HepG2 (cell line): ENCODE results near the gene C1QL3. TPM values are rescaled to one million over a fixed set of nuclear protein-coding genes. Genes with fewer than 3 reads are reported as not detected.

Experiments used
- ATAC-seq: fragments of 200-7000 bp; cut with Tn5 transposase; 3 replicates; pipeline ENCODE4 v1.9.1; 2020; ENCODE audit warnings: mild to moderate bottlenecking, moderate library complexity
- BruUV-seq: library from RNA; stranded (reverse); fragments of 400-500 nt; replicated peaks from 2 replicates; lab custom pipeline; 2021; lab: Mats Ljungman, UMichigan
- CTCF ChIA-PET: fragments of 300-600 bp; formaldehyde crosslinking; extraction: SDS; loops from one replicate; lab custom pipeline; 2021; ENCODE audit warnings: low total read pairs, inconsistent platforms, low intra/inter-chr PET ratio; lab: Yijun Ruan, JAX
- POLR2A ChIA-PET: fragments of 350-600 bp; sonication (Branson Sonifier 250); formaldehyde crosslinking; loops from one replicate; lab custom pipeline; 2020; ENCODE audit warnings: antibody characterized with exemption, inconsistent platforms; lab: Yijun Ruan, JAX
- DNase-seq: peaks from one replicate; pipeline ENCODE4 v3.0.0-alpha.2; 2015; ENCODE audit warnings: low spot score
- FAIRE-seq: peaks from 3 replicates; lab custom pipeline; 2011; peaks lifted over from hg19 to GRCh38; lab: Jason Lieb, UNC
- H2AFZ ChIP-seq: one replicate; pipeline ENCODE4 v1.6.1; 2011; ENCODE audit warnings: low read length, inconsistent platforms
- H3K27ac ChIP-seq: fragments of 300-600 bp; 3 replicates; pipeline ENCODE4 v1.8.0; 2011; ENCODE audit warnings: mixed run types, mild to moderate bottlenecking, mixed read lengths, low read length, inconsistent platforms; ENCODE audit not compliant: insufficient read depth; ENCODE audit errors: extremely low read length
- H3K27me3 ChIP-seq, 2 experiments: fragments of 200-600 bp in 1 of 2; 2 replicates in 1 of 2; 3 replicates in 1 of 2; pipeline versions ENCODE4 v1.6.0 to v1.8.0; 2011; ENCODE audit warnings: low read length in 2 of 2, mild to moderate bottlenecking in 2 of 2, moderate library complexity in 2 of 2, inconsistent platforms in 1 of 2; ENCODE audit not compliant: insufficient read depth in 2 of 2, control insufficient read depth in 1 of 2
- H3K36me3 ChIP-seq, 2 experiments: fragments of 200-600 bp in 1 of 2; replicated peaks in 1 of 2; 2 replicates in 1 of 2; 3 replicates in 1 of 2; pipeline versions ENCODE4 v1.5.1 to v1.8.0; 2011; ENCODE audit warnings: low read length in 2 of 2, inconsistent platforms in 1 of 2; ENCODE audit not compliant: insufficient read depth in 2 of 2, control insufficient read depth in 1 of 2
- H3K4me1 ChIP-seq: 2 replicates; pipeline ENCODE4 v1.5.1; 2012; ENCODE audit warnings: low read length, inconsistent platforms; ENCODE audit not compliant: insufficient read depth
- H3K4me2 ChIP-seq: 2 replicates; pipeline ENCODE4 v1.6.0; 2011; ENCODE audit warnings: low read depth, low read length, inconsistent platforms
- H3K4me3 ChIP-seq, 3 experiments: fragments of 200-600 bp in 1 of 3; sonication (generic), shearing (Covaris generic) in 1 of 3; replicated peaks in 1 of 3; 2 replicates each; pipeline ENCODE4 v1.5.1; 2011 to 2016; ENCODE audit warnings: low read length in 3 of 3, inconsistent platforms in 2 of 3, low read depth in 2 of 3, mild to moderate bottlenecking in 2 of 3, control low read depth in 1 of 3, mixed read lengths in 1 of 3; ENCODE audit not compliant: insufficient read depth in 1 of 3
- H3K79me2 ChIP-seq: one replicate; pipeline ENCODE4 v1.6.1; 2011; ENCODE audit warnings: low read length, inconsistent platforms; ENCODE audit not compliant: insufficient read depth
- H3K9ac ChIP-seq: 2 replicates; pipeline ENCODE4 v1.6.0; 2011; ENCODE audit warnings: mild to moderate bottlenecking, low read depth, low read length, inconsistent platforms; ENCODE audit not compliant: insufficient read depth
- H3K9me3 ChIP-seq: 2 replicates; pipeline ENCODE4 v1.5.1; 2012; ENCODE audit warnings: mild to moderate bottlenecking, low read length
- H4K20me1 ChIP-seq: 2 replicates; pipeline ENCODE4 v1.6.0; 2011; ENCODE audit warnings: inconsistent platforms, mild to moderate bottlenecking, low read length, moderate library complexity; ENCODE audit not compliant: insufficient read depth
- HNRNPLL ChIP-seq: fragments of 200-400 bp; formaldehyde crosslinking; IDR thresholded peaks from 2 replicates; pipeline ENCODE4 v1.6.1; 2017; ENCODE audit warnings: mild to moderate bottlenecking, low read depth, low read length; ENCODE audit not compliant: poor library complexity, severe bottlenecking
- RXRB ChIP-seq: IDR thresholded peaks from 2 replicates; pipeline ENCODE4 v1.6.1; 2016; ENCODE audit warnings: borderline replicate concordance, missing genetic modification reagents, missing compliant biosample characterization
- SP5 ChIP-seq: IDR thresholded peaks from 2 replicates; pipeline ENCODE4 v1.6.1; 2016; ENCODE audit warnings: low read depth, borderline replicate concordance
- TARDBP ChIP-seq: sonication (generic); formaldehyde crosslinking; IDR thresholded peaks from 2 replicates; pipeline ENCODE4 v1.8.0; 2022; ENCODE audit warnings: mild to moderate bottlenecking, missing genetic modification reagents
- THAP11 ChIP-seq: IDR thresholded peaks from 2 replicates; pipeline ENCODE4 v1.6.1; 2016; ENCODE audit warnings: missing biosample characterization, missing genetic modification reagents
- USF2 ChIP-seq, 2 experiments: sonication (generic) in 1 of 2; formaldehyde crosslinking in 1 of 2; IDR thresholded peaks; 2 replicates each; pipeline versions ENCODE4 v1.5.1 to v1.6.1; 2011 to 2020; ENCODE audit warnings: borderline replicate concordance in 1 of 2, low read depth in 1 of 2, low read length in 1 of 2, mild to moderate bottlenecking in 1 of 2, missing genetic modification reagents in 1 of 2, moderate library complexity in 1 of 2
- ZNF12 ChIP-seq: sonication (generic); formaldehyde crosslinking; IDR thresholded peaks from 2 replicates; pipeline ENCODE4 v1.5.0; 2020; ENCODE audit warnings: missing genetic modification reagents
- ZNF230 ChIP-seq: sonication (generic); formaldehyde crosslinking; IDR thresholded peaks from 2 replicates; pipeline ENCODE4 v1.4.0; 2020; ENCODE audit warnings: mild to moderate bottlenecking, missing genetic modification reagents
- ZNF382 ChIP-seq: sonication (generic); formaldehyde crosslinking; IDR thresholded peaks from 2 replicates; pipeline ENCODE4 v1.5.0; 2020; ENCODE audit warnings: missing genetic modification reagents, mild to moderate bottlenecking, borderline replicate concordance
- WGBS: methylation state at CpG from one replicate; pipeline ENCODE4 v1.1.6; 2017; ENCODE audit warnings: low lambda C conversion rate; 5-methylcytosine and 5-hydroxymethylcytosine counted together
- in situ Hi-C: cut with HindIII; loops from 2 replicates; pipeline ENCODE4 v1.10.0; 2017; ENCODE audit warnings: low pct_unique_long_range_greater_than_20kb; ENCODE audit not compliant: extremely low pct_ligation_motif_present
- intact Hi-C: fragments of 100-400 bp; cut with micrococcal nuclease; formaldehyde crosslinking; loops from one replicate; pipeline ENCODE4 v1.10.0; 2022; ENCODE audit not compliant: unreplicated experiment
- polyA plus RNA-seq, 8 experiments: library from polyadenylated mRNA; depleted of rRNA in 3 of 8; stranded (reverse) in 7 of 8; unstranded in 1 of 8; fragments of >200 nt; fragmentation: Illumina TruSeq in 4 of 8; extraction: Trizol in 4 of 8; gene quantifications; 2 replicates each; pipeline versions ENCODE4 v1.2.1 to v1.2.3, GENCODE V29; 2011 to 2016; ENCODE audit warnings: low read depth in 4 of 8, missing spikeins in 1 of 8, mixed read lengths in 1 of 8; ENCODE audit not compliant: insufficient read depth in 1 of 8
- total RNA-seq, 5 experiments: library from RNA; depleted of rRNA; stranded (reverse); fragments of >200 nt; fragmentation: Illumina TruSeq; extraction: Trizol; gene quantifications; 2 replicates each; pipeline ENCODE4 v1.2.3, GENCODE V29; 2016; ENCODE audit warnings: low read depth in 1 of 5
- TF ChIP-seq, protein P1 (sequence below): IDR thresholded peaks from 2 replicates; pipeline ENCODE4 v1.4.0; 2020; ENCODE audit warnings: mild to moderate bottlenecking, missing genetic modification reagents

Gene C1QL3
- total and polyA plus RNA-seq, 2 of the 13 experiments (the other 11 are each of a cell fraction or from before 2014, with no cell fraction given): not detected

DNA sequence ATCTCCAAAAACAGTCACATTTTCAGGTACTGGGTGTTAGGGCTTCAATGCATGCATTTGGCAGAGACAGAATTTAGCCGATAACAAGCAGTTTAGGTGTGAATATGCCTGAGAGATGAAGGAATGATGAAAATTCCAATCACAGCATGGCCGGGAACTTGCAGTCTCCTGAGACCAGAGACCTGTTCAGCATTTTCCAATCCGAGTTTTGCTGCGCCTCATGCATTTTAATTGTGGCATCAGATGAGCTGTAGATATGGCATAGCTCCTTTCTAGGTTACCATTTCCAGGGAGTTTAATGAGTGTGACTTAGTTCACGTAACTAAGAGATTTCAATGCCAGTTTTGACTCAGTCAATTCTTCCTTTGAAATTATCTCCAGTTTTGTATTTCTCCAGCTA lies 14.5 kb upstream of the C1QL3 start:
- Histone ChIP-seq H3K27ac (no peak overlapping the region), H3K4me3 (no peak overlapping the region), H3K79me2 (no peaks in the 10 kb centered on the region), H4K20me1 (no peaks in the 10 kb centered on the region), H3K36me3 (no peaks in the 10 kb centered on the region), H3K4me2 (no peak overlapping the region), H3K9ac (no peak overlapping the region), H3K4me1 (no peaks in the 10 kb centered on the region), H2AFZ (no peak overlapping the region), H3K27me3 (peaks cover 0 to 6% of the 10 kb centered on the region in 2 experiments; a peak in 1 of 5 replicates), H3K9me3 (no peaks in the 10 kb centered on the region)
- no peak for FAIRE-seq
- in situ Hi-C loops (loop anchor here (25.0 kb wide), 1 partner anchor 649 kb away; no protein-coding TSS in a partner anchor), intact Hi-C loops (no loop called here)
- ATAC-seq: no peak
- CTCF ChIA-PET: no interaction called here
- WGBS: 28% methylated on average over 4 of the region's 5 CpGs
- no TSS peak for BruUV-seq
- no peak for DNase-seq
- POLR2A ChIA-PET: no interaction called here
- no peak for TF ChIP-seq TARDBP (CRISPR knock-in tag)
- TF ChIP-seq, protein P1, sequence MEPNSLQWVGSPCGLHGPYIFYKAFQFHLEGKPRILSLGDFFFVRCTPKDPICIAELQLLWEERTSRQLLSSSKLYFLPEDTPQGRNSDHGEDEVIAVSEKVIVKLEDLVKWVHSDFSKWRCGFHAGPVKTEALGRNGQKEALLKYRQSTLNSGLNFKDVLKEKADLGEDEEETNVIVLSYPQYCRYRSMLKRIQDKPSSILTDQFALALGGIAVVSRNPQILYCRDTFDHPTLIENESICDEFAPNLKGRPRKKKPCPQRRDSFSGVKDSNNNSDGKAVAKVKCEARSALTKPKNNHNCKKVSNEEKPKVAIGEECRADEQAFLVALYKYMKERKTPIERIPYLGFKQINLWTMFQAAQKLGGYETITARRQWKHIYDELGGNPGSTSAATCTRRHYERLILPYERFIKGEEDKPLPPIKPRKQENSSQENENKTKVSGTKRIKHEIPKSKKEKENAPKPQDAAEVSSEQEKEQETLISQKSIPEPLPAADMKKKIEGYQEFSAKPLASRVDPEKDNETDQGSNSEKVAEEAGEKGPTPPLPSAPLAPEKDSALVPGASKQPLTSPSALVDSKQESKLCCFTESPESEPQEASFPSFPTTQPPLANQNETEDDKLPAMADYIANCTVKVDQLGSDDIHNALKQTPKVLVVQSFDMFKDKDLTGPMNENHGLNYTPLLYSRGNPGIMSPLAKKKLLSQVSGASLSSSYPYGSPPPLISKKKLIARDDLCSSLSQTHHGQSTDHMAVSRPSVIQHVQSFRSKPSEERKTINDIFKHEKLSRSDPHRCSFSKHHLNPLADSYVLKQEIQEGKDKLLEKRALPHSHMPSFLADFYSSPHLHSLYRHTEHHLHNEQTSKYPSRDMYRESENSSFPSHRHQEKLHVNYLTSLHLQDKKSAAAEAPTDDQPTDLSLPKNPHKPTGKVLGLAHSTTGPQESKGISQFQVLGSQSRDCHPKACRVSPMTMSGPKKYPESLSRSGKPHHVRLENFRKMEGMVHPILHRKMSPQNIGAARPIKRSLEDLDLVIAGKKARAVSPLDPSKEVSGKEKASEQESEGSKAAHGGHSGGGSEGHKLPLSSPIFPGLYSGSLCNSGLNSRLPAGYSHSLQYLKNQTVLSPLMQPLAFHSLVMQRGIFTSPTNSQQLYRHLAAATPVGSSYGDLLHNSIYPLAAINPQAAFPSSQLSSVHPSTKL: no peak

DNA sequence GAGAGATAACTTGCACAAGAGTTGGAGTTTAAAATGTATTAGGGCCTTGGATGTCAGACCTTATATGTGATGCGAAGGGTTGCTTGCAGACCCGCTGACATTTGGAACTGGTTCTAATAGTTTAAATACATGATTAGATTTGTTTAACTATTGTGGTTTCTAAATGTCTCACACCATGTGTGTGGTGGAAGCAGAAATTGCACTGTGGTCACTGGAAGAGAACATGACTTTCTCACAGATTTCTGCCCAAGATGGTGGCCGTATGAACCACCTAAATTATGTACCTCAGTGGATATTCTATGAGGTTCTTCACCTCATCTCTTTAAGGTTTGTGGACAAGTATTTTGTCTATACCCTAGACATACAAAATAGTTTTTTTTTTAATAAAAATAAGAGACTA lies 8.2 kb upstream of the C1QL3 start:
- CTCF ChIA-PET: no interaction called here
- BruUV-seq: no TSS peak
- H3K79me2 ChIP-seq: no peaks in the 10 kb centered on the region
- H3K27me3 ChIP-seq: peaks cover 0 to under 1% of the 10 kb centered on the region in 2 experiments; a peak in 1 of 5 replicates
- no peaks in the 10 kb centered on the region for H3K9me3 ChIP-seq
- in situ Hi-C loops: loop anchor here (25.0 kb wide), 1 partner anchor 643 kb away; no protein-coding TSS in a partner anchor
- no peak overlapping the region for H3K4me2 ChIP-seq
- no peak overlapping the region for H3K4me3 ChIP-seq
- POLR2A ChIA-PET: no interaction called here
- intact Hi-C loops: no loop called here
- H2AFZ ChIP-seq: no peak overlapping the region
- FAIRE-seq (no peak), DNase-seq (no peak), ATAC-seq (no peak)
- 17% methylated on average over 3 of the region's 3 CpGs for WGBS
- no peak overlapping the region for H3K9ac ChIP-seq
- TF ChIP-seq RXRB (CRISPR knock-in tag): no peak
- TF ChIP-seq THAP11 (CRISPR knock-in tag): no peak
- no peak for TF ChIP-seq ZNF12
- no peak for TF ChIP-seq ZNF382 (CRISPR knock-in tag)
- TF ChIP-seq HNRNPLL: no peak
- TF ChIP-seq SP5 (CRISPR knock-in tag): no peak
- no peak for TF ChIP-seq ZNF230 (CRISPR knock-in tag)
- TF ChIP-seq USF2 (IDR thresholded peaks at IDR 0.05; ENCODE audit: low read depth, low read length): no peak
- no peak for TF ChIP-seq USF2 (CRISPR knock-in tag; IDR thresholded peaks at IDR 0.05; ENCODE audit: borderline replicate concordance)
- H3K4me1 ChIP-seq: no peaks in the 10 kb centered on the region
- no peaks in the 10 kb centered on the region for H3K36me3 ChIP-seq
- no peaks in the 10 kb centered on the region for H4K20me1 ChIP-seq
- H3K27ac ChIP-seq: no peak overlapping the region
